SJSA1 (cell line): ENCODE data around the gene XRCC2. TPM values are rescaled to one million over a fixed set of nuclear protein-coding genes. Genes with fewer than 3 reads are reported as not detected.

Experiments used
- DNase-seq, 2 experiments: peaks; one replicate each; pipeline ENCODE4 v3.0.0-alpha.2; 2015 to 2020; ENCODE audit warnings: low spot score in 2 of 2, low read depth in 1 of 2
- H3K27ac ChIP-seq: fragments of 250-450 bp; sonication (Bioruptor Pico); 2 replicates; pipeline ENCODE4 v1.5.1; 2020; ENCODE audit warnings: mild to moderate bottlenecking, moderate library complexity
- H3K27me3 ChIP-seq: fragments of 250-450 bp; sonication (Bioruptor Pico); replicated peaks from 2 replicates; pipeline ENCODE4 v1.5.1; 2020; ENCODE audit warnings: mild to moderate bottlenecking, moderate library complexity
- H3K36me3 ChIP-seq: fragments of 250-450 bp; sonication (Bioruptor Pico); 2 replicates; pipeline ENCODE4 v1.5.1; 2020; ENCODE audit warnings: mild to moderate bottlenecking
- H3K4me1 ChIP-seq: fragments of 250-450 bp; sonication (Bioruptor Pico); replicated peaks from 2 replicates; pipeline ENCODE4 v1.6.1; 2021; ENCODE audit warnings: mild to moderate bottlenecking
- H3K4me3 ChIP-seq: fragments of 250-450 bp; sonication (Bioruptor Pico); 2 replicates; pipeline ENCODE4 v1.5.1; 2020; ENCODE audit warnings: mild to moderate bottlenecking
- H3K9me3 ChIP-seq: fragments of 250-450 bp; sonication (Bioruptor Pico); replicated peaks from 2 replicates; pipeline ENCODE4 v1.5.1; 2020; ENCODE audit warnings: mild to moderate bottlenecking
- total RNA-seq: library from RNA; depleted of rRNA; stranded (reverse); fragments of >200 nt; shearing (Covaris generic); gene quantifications from 2 replicates; pipeline ENCODE4 v1.2.3, GENCODE V29; 2014; rRNA removed

The XRCC2 gene
- total RNA-seq, 1 experiment from 2014 or later: 12.1 TPM

- H3K36me3 ChIP-seq: no peaks in the 10 kb centered on the region
- DNase-seq: no peak
- no peaks in the 10 kb centered on the region for H3K9me3 ChIP-seq
- H3K27ac ChIP-seq: no peak overlapping the region
- no peaks in the 10 kb centered on the region for H3K27me3 ChIP-seq
- H3K4me3 ChIP-seq: no peak overlapping the region
- no peaks in the 10 kb centered on the region for H3K4me1 ChIP-seq
Observed at GRCh38 chr7:152618427-152618826, 57.5 kb downstream of the XRCC2 start.

GRCh38 chr7:152617056-152617455 is 58.9 kb downstream of the XRCC2 start:
- DNase-seq: no peak

GRCh38 chr7:152615031-152615741 is 60.8 kb downstream of the XRCC2 start:
- Histone ChIP-seq H3K4me3 (no peak overlapping the region), H3K9me3 (no peaks in the 10 kb centered on the region)
- no peak for DNase-seq

More at GRCh38 chr7:152617056-152617455, 58.9 kb downstream of the XRCC2 start:
- H3K9me3 ChIP-seq: no peaks in the 10 kb centered on the region
- no peak overlapping the region for H3K4me3 ChIP-seq
- no peaks in the 10 kb centered on the region for H3K36me3 ChIP-seq
- no peaks in the 10 kb centered on the region for H3K27me3 ChIP-seq
- H3K4me1 ChIP-seq: no peaks in the 10 kb centered on the region
- no peak overlapping the region for H3K27ac ChIP-seq

DNA sequence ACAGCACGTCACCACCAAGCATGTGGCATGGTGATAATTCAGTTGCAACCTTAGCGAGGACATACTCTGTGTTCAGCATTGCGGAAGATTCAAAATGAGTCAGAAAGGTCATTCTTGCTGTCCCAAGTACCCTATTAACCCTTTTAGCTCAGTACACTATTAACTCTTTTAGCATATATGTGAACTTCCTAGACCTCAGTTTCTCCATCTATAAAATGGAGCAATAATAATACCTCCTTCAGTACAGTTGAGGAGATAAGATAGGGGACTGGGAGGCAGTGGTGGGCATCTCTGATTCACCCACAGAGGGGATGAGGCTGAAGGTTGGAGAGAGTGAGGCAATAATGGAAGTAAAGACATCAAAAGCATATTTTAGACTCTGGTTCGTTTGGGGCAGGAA is 67.3 kb downstream of the XRCC2 start:
- Histone ChIP-seq H3K36me3 (no peaks in the 10 kb centered on the region), H3K27me3 (no peaks in the 10 kb centered on the region), H3K4me3 (no peak overlapping the region), H3K27ac (no peak overlapping the region), H3K9me3 (no peaks in the 10 kb centered on the region), H3K4me1 (no peaks in the 10 kb centered on the region)
- no peak for DNase-seq

More at GRCh38 chr7:152615031-152615741, 60.8 kb downstream of the XRCC2 start:
- H3K4me1 ChIP-seq: no peaks in the 10 kb centered on the region
- no peak overlapping the region for H3K27ac ChIP-seq
- no peaks in the 10 kb centered on the region for H3K36me3 ChIP-seq
- no peaks in the 10 kb centered on the region for H3K27me3 ChIP-seq

- H3K36me3 ChIP-seq: no peaks in the 10 kb centered on the region
- H3K4me1 ChIP-seq: no peaks in the 10 kb centered on the region
- peaks cover under 1% of the 10 kb centered on the region; the same call in 1 of the 2 replicates for H3K27me3 ChIP-seq
- DNase-seq: no peak
- no peaks in the 10 kb centered on the region for H3K9me3 ChIP-seq
- no peak overlapping the region for H3K27ac ChIP-seq
- H3K4me3 ChIP-seq: no peak overlapping the region
Observed at GRCh38 chr7:152608208-152608607, 67.7 kb downstream of the XRCC2 start.

DNA sequence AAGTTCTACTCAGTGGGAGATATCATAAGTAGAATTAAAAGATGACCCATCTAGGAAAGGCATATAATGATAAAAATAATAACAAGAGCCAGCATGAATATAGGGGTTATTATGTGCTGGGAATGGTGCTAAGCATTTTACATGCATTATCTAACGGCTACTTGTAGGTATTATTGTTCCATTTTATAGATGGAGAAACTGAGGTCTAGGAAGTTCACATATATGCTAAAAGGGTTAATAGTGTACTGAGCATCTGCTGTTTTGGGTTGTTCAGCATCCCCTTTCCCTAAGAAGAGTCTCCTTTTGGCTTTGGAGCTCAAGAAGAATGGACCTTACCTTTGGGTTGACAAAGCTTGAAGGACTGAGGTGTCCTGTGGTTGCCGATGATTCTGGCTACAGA is 68.9 kb downstream of the XRCC2 start:
- DNase-seq: no peak
- Histone ChIP-seq H3K4me3 (no peak overlapping the region), H3K27me3 (peaks cover 4% of the 10 kb centered on the region; the same call in 1 of the 2 replicates), H3K27ac (no peak overlapping the region), H3K9me3 (no peaks in the 10 kb centered on the region), H3K4me1 (no peaks in the 10 kb centered on the region), H3K36me3 (no peaks in the 10 kb centered on the region)

- Histone ChIP-seq H3K4me1 (no peaks in the 10 kb centered on the region), H3K27ac (no peak overlapping the region), H3K27me3 (peaks cover 4% of the 10 kb centered on the region; the same call in 1 of the 2 replicates), H3K36me3 (no peaks in the 10 kb centered on the region), H3K4me3 (no peak overlapping the region), H3K9me3 (no peaks in the 10 kb centered on the region)
- no peak for DNase-seq
Observed at GRCh38 chr7:152602962-152603361, 73.0 kb downstream of the XRCC2 start.

GRCh38 chr7:152601305-152601798 is 74.6 kb downstream of the XRCC2 start:
- Histone ChIP-seq H3K4me3 (no peak overlapping the region), H3K27me3 (peaks cover 4% of the 10 kb centered on the region; the same call in 1 of the 2 replicates), H3K27ac (no peak overlapping the region), H3K9me3 (no peaks in the 10 kb centered on the region), H3K4me1 (no peaks in the 10 kb centered on the region), H3K36me3 (no peaks in the 10 kb centered on the region)
- DNase-seq: peak in 1 of 2 experiments; percentile 40

GRCh38 chr7:152600266-152600665 is 75.7 kb downstream of the XRCC2 start:
- Histone ChIP-seq H3K27me3 (peaks cover 4% of the 10 kb centered on the region; the same call in 1 of the 2 replicates), H3K27ac (no peak overlapping the region), H3K9me3 (no peaks in the 10 kb centered on the region), H3K4me3 (no peak overlapping the region), H3K36me3 (no peaks in the 10 kb centered on the region), H3K4me1 (no peaks in the 10 kb centered on the region)
- no peak for DNase-seq

- peak in 1 of 2 experiments; percentile 19 for DNase-seq
- Histone ChIP-seq H3K36me3 (no peaks in the 10 kb centered on the region), H3K27ac (no peak overlapping the region), H3K27me3 (no peaks in the 10 kb centered on the region), H3K4me1 (no peaks in the 10 kb centered on the region), H3K9me3 (no peaks in the 10 kb centered on the region), H3K4me3 (no peak overlapping the region)
Observed at GRCh38 chr7:152597507-152597906, 78.4 kb downstream of the XRCC2 start.

DNA sequence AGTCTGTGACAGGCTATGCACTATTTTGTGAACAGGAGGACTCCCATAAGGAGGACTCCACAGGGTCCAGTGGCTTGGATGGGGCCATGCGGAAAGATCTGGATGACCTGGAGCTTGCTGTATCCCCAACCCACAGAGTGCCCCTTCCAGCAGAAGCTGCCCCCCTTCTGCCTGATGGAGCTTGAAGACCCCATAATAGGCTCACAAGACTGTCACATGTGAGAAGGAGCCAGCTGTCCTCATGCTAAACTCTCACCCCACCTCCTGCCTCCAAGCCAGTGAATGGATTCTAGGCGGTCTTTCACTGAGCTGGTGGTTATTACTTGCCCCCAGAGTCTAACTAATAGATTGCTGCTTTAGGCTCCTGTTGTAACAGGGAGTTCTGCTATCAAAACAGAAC is 79.1 kb downstream of the XRCC2 start:
- no peaks in the 10 kb centered on the region for H3K27me3 ChIP-seq
- no peaks in the 10 kb centered on the region for H3K36me3 ChIP-seq
- no peaks in the 10 kb centered on the region for H3K9me3 ChIP-seq
- H3K27ac ChIP-seq: no peak overlapping the region
- DNase-seq: peak in 1 of 2 experiments; percentile 12
- H3K4me3 ChIP-seq: no peak overlapping the region
- no peaks in the 10 kb centered on the region for H3K4me1 ChIP-seq

Other genes starting within 250 kb of the XRCC2 start
- gene KMT2C, start 240.1 kb downstream of the XRCC2 start, total RNA-seq: 20.4 and 34.2 TPM in 2 replicates
- 1.2 and 1.3 TPM in 2 replicates for gene ACTR3B, start 83.6 kb upstream of the XRCC2 start, total RNA-seq